HG02943 (cell line): Measurements from ENCODE around the gene ATP10A.

Source experiments
- ATAC-seq: cut with Tn5 transposase; IDR thresholded peaks from one replicate; pipeline ENCODE4 v1.9.1; 2021; ENCODE audit warnings: mild to moderate bottlenecking, low read depth, moderate library complexity; ENCODE audit not compliant: unreplicated experiment

Gene ATP10A

DNA sequence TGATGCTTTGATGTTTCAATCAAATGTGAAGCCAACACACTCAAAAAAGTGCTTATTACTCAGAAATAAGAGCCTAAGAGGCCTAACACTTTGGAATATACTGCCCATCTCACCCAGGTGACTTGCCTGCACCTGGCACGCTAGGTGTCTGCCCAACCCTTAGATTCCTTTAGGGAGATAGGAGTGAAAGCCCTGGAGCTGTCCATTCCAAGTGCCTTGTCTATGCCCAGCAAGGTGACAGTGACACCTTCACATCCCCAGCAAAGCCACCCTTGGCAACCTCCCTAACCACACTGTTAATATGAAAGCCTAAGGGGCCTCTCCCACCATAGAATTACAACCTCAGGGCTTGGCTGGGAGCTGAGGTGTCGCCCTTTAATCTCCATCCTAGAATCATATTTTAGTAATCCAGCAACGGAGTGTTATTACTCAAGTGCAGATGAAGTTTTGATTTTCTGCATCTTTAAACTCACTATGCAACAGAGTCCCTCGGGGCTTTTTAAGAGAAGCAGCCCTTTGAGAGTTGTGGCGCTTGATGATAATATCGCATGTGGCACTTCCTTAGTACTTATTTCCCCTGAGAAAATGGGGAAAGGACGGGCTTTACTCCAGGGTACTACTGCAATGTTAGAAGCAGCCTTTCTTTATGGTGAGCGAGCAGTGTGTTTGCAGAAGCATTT lies 24.8 kb downstream of the ATP10A start:
- ATAC-seq, result no peak

DNA sequence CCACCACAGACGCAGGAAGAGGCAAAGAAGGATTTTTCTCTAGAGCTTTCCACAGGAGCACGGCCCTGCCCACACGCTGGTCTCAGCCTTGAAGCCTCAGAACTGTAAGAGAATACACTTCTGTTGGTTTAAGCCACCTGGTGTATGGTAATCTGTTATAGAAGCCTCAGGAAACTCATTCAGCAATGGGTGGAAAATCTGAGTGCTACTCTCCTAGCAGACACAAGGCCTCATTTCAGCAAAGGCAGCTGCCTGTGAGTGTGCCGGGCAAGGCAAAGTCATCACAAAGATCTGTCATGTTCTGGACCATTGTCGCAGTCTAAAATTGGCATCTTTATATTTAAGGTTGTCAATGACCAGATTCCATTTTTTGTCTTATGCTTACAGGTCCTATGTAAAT lies 31.0 kb downstream of the ATP10A start:
- no peak for ATAC-seq

DNA sequence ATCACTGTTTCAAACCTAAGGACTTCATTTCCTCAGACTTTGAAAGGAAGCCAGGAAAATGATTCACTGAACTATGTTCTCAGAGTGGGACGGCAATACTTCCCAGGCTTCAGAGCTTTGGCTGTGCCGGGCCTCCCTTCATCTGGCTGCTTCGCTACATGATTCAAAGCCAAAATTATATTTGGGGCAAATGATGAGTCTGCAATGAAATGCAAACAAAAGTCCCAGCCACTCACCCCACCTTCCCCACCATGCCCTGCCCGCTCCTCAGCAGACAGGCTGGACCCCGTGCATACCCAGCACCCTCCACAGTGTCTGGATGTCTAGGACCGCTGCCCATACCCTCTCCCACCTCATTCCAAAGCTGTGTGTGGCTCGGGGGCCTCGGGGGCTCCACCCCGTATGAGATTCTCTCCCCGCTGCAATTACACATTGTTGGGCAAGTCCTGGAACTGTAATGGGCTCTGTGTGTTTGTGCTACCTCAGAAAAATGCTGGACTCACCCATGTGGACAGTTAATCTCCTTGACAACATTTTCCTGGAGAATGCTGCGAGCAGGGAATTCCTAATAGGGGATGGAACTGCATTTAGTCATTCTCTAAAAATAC lies 32.2 kb downstream of the ATP10A start:
- no peak for ATAC-seq

DNA sequence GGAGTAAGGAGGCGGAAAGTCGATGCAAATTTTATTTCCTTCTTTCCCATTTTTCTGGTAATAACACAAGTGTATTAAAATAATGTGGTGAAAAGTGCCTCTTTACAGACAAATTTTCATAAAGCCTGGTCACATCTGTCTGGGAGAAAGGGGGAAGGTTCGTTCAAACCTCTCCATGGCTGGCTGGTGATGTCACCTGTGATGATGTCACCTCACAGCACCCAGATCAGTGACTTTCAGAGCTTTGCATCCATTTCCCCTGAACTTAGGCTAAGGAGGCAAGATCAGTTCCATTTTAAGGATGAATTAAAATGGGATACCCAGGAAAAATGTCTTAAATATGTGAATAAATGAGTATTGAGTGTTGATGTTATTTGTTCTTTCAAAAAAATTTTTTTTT lies 34.1 kb downstream of the ATP10A start:
- ATAC-seq, result no peak

DNA sequence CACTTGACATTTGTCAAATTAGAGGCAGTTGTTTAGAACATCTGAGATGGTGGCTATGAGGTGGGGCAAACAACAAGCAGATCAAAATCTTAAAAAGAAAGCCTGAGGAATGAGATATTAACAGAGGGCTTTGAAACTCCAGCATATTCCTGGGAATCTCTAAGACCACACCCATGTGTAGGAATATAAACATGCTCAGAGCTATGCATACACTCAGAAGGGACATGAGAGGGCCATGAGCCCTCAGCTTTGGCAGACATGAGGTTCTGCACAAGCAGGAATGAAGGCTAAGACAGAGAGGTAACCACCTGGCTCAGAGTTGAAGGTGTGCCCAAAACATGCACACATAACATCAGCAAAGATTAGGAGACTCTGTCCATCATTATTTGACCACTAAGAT lies 37.9 kb downstream of the ATP10A start:
- no peak for ATAC-seq

DNA sequence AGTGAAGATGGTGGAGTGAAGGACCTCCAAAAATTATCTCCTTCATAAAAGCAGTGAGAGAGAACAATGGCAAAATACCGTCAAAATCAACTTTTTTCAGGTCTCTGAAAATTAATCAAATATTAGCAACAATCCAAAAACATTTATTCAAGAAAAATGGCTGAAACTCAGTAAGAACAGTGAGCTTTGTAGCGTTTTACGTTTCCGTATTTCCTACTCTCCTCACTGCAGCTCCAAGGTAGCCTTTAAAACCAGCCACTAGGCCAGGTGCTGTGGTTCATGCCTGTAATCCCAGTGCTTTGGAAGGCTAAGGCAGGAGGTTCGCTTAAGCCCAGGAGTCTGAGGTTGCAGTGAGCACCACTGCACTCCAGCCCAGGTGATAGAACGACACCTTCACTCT lies 38.5 kb downstream of the ATP10A start:
- no peak for ATAC-seq

DNA sequence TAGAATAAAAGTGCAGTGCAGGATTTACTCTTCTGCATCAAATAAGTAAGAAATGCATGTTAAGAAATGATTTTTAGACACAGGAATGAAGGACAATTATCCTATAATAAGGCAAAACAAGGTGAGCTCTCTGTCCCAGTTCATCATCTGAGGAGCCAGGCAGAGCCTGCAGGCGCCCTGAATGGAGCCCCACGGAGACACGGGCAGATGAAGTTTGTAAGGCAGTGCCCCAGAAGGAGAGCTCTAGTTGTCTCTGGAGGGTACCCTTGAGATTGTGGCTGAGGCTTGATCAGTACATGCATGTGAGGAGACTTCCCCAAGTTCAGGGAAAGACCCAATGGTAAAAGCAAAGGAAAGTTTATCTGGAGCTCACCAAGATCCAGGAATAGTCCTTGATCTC lies 50.3 kb downstream of the ATP10A start:
- no peak for ATAC-seq

DNA sequence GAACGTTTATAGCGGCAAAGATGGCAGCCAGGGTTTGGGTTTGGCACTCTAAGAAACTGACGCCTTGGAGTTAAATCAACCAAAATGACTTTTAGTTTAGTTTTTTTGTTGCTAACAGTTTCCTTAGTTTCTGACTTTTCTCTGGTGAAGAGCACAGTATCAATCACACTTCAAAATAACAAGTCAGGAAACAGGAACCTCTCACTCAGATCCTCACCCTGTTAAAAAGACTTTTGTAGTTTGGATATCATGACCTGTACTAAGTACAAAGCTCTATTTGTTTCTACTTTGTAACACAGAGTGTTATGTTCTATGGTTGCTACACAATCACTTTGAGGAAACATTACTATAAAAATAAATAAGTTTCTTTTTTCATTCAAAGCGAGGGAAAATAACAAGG lies 51.1 kb downstream of the ATP10A start:
- no peak for ATAC-seq

DNA sequence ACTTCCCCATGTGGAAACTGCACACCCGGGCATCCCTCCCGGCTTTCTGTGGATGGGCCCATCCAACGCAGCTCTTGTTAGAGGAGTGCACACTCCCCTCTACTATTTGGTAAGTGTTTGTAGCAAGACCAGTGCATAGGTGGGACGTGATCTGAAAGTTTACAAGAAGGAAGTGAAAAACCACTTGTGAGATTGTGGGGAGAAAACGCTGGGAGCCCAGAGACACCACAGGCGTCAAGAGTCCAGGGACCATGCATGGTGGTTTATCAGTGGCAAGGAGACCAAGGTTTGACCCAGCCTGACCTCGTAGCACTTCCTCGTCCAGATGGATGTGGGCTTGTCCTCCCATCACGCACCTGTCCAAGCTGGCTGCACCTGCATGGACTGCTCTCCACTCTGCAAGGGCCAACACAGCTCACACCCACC lies 51.6 kb downstream of the ATP10A start:
- ATAC-seq, result no peak

DNA sequence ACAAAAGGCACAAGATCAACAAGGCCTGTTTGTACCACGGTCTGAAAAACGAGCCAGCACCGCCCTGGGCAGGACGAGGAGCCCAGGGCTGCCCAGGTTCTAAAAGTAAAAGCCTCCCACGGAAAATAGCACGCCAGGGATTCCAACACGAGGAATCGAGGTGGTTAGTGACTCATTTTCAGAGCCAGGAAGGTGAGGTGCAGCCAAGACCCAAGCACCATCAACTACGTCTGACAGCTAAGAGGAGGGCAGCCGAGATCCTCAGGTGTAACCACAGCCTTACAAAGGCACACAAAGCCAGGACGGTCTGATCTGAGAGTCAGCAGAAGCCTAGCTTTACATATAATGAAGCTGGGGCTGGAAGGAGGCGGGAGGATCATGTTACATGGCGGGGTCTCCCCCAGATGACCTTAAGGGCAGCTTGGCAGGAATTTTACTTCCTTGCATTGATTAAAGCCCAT lies 52.5 kb downstream of the ATP10A start:
- ATAC-seq, result no peak

DNA sequence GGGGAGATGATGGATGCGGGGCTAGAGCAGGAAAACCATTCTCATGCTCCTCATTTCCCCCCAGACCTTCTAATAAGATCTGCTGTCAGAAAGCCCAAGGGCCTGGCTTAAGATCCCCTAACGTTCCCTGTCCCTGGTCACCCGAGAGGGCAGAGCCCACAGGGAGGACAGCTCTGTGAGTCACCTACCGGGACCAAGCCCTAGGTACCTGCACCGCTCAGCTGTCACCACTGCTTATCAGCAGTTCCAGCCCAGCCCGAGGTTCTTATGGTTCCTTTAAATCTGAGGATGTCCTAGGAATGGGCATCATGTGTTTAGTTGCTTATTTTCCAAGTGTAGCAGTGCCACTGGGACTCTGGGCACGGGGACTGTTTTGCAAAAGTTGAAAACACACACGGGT lies 53.0 kb downstream of the ATP10A start:
- ATAC-seq, result no peak

DNA sequence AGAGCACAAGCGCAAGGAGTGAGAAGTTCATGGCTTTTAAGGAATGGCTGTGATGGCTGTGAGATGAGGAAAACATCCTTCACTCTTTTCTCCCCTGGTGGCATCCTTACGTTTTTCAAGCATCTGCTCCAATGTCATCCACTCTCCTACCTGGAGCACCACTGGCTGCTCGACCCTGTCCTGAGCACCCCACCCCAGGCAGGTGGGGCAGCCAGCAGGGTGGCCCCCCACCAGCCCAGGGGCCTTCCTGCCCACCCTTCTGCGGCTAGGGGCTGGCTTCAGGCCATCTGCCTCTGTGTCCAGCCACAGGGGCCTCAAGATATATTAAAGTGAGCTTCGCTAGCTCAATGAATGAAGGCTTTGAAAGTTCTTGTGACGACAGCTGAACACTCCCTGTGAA lies 56.1 kb downstream of the ATP10A start:
- no peak for ATAC-seq

DNA sequence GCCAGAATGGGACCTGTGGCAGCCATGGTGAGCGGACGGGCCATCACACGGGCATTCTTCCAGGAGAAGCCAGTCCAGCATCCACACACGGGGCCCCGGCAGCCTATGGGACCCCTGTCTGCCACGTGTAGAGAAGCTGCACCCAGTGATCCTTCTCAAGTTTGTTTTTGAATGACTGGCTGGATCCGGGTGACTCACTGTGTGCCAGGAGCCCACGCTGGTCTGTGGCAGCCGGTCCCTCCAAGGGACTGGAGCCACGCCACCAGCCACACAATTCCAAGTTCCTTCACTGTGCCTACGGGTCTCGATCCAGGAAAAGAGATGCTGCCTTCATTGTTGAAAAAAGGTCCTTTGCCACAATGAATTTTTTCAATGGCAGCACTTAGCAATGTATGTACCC lies 58.1 kb downstream of the ATP10A start:
- no peak for ATAC-seq

DNA sequence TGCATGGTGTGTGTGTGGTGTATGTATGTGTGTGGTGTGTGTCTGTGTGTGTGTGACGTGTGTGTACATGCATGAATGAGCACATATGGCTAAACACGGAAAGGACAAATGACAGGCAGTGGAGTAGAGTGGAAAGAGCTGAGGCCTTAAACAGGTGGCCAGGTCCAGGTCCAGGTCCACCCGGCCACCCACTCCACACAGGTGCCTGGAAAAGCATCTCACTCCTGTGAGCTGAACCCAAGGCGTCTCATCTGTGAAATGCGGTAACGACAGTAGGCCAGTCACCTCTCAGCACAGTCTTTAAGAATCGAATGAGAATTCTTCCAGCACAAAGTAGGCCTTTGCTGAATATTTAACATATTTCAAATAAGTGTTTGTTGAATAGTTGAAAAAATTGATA lies 58.7 kb downstream of the ATP10A start:
- no peak for ATAC-seq

DNA sequence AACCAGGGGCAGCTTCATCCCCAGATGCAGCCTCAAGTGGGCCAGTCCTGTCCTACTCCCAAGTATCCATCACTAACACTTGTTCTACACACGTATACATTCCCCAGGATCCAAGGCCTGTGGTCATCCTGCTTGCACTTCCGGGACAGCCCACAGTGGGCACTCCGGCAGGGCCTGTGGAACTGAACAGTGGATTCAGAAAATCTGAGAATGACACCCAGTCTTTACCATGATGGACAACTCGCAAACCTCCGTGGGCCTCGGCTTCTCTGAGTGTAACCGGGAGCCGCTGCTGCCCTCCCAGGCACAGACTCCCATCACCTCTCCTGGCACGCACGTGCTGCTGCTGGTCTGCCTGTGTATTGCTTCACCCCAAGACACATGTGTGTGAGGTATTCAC lies 59.6 kb downstream of the ATP10A start:
- ATAC-seq, result no peak

DNA sequence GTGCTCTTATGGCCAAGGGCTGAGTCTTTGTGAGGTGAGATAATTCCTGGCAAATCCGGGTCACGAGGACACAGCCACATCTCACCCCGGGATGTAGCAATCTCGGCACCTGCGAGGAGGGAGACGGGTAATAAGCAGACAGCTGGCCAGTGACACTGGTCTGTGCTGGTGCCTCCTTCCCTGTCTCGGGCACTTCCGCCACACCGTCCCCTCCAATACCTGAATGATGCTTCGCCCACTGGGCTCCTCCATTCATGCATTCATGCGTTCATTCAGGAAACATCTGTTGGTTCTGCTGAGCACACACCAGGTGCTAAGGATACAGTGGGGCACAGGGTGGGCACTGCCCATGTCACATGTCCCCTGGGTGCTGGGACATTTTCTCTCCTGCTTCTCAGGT lies 60.1 kb downstream of the ATP10A start:
- no peak for ATAC-seq

DNA sequence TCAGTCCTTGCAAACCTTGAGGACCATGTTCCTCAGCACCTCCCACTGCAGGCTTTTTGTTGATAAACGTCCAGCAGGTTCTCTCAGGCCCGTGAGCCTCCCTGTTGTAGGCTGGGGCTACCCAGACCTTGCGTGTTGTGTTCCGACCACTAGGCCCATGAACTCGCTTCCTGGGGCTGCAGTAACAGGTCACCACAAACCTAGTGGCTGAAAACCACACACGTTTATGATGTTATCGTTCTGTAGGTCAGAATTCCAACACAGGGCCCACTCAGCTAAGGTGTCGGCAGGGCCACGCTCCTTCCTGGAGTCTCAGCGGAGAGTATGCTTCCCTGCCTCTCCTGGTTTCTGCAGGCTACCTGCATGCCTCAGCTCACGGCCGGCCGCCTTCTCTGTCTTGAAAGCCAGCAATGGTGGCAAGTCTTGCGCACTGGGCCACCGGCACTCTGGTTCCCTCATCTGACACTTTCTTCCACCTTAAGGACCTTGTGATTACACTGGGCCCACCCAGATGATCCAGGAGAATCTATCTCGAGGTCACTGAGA lies 60.8 kb downstream of the ATP10A start:
- no peak for ATAC-seq

DNA sequence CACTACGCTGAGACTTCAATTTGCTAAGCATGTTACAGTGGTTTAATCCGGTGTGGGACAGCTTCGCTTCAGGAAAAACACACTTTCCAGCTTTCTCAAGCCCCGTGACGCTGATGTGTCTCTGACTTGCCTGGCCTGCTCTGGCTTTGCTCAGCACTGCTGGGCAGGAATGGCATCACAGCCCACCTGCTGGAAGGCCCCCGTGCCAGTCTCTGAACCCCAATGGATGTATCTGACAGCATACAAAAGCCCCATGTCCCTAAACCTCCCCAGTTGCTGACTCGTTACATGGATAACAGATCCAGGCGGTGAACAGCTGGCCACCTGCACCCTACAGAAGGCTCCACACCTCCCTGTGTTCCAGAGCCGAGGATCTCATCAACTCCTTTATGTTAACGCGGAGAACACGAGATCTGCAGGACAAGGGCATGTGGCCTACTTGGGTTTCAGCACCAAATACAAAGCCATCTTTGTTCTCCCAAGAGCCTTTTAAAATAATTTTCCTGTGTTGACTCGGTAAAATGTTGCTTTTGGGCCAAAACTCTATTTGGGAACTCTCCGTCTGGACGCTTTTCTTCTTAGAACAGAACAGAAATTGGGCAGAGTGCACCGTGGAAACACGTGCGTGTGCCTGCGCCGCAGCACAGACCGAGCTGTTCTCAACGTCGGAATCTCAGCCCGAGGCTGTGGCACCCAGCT lies 61.4 kb downstream of the ATP10A start:
- no peak for ATAC-seq

DNA sequence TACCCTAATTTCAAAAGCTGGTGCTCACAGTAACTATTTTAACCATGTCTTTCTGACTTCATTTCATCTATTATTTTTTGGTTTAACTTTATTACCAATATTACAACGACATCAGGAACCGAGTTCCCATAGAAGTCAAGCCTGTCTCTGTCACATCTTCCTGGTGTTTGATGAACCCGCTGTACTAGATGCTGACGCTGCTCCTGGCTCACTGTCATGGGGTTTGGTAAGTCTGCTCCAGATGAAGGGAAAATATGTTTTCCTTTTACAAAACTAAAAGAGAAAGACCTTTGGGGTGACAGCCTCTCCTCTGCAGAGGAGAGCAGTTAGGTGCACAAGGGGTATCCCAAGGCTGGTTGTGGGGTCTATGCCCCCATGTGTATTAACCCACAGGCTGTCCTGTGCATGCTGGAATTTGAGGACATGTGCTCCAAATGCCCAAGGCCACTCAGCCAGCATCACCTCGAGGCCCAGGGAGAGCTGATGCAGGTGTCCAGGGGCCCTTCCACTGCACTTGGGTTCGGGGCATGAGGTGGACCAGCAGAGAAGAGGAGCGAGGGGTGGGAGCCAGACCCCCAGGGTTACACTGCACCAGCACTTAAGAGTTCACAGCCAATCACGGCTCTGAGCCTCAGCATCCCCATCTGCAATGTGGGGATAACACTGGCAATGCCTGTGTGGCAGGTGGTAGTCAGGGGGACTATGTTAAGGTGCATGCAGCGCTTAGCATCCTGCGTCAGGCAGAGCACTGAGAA lies 62.2 kb downstream of the ATP10A start:
- no peak for ATAC-seq

DNA sequence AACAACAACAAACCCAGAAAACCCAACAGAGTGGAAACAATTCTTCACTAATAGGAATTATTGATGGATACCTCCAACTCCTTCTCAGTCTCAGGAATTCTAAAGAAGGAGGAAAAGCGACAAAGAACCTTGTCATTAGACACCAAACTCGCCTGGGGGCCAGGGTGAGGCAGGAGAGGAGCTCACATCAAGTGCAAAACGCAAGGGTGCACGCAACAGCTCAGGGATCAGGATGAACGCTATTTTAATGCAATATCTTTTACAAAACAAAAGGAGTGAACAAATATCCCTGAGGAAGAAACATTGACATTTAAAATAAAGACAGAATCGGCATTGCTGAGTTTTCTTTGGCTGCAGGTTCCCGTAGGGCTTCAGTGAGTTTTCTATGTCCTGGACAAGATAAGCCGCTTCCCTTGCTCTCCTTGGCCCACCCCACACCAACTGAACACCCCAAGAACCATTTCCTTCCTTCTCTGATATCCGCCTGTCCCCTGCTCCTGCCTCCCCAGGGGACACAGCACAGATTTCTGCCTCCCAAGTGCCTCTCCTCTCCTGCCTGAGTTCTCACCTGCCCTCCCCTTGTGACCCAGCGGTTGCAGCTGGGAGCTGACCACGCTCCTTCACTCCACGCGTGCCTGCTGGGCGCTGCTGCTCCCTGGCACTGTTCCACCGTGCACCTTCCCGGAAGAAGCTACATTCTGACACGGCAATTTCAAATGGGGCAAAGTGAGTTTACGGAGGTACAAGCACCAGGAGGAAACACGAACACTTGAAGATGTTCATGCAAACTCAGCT lies 63.0 kb downstream of the ATP10A start:
- no peak for ATAC-seq
